GM19240 (cell line): Measurements from ENCODE around the gene REEP3.
A peak's percentile ranks its signal among the peaks of the same experiment; 100 is the strongest.
"Not testable (repeated sequence)": the region's sequence is repeated elsewhere in the genome, so short reads cannot be mapped to it uniquely, and the experiment has no call there.

Experiments
- DNase-seq: peaks from one replicate; pipeline ENCODE4 v3.0.0; 2011; ENCODE audit warnings: low spot score; ENCODE audit not compliant: insufficient read length

REEP3 gene

DNA sequence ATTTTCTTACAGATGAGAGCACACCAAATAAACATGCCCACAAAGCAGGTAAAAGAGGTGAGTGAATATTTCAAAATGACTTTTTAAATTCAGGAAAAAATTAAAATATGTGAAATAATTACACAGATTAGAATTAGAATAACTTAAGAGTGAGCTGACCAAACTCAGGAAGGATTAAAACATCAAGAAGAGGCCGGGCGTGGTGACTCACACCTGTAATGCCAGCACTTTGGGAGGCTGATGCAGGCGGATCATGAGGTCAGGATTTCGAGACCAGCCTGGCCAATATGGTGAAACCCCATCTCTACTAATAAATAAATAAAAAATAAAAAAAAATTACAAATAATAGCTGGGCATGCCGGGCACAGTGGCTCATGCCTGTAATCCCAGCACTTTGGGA is 140.1 kb downstream of the REEP3 start:
- no peak for DNase-seq

DNA sequence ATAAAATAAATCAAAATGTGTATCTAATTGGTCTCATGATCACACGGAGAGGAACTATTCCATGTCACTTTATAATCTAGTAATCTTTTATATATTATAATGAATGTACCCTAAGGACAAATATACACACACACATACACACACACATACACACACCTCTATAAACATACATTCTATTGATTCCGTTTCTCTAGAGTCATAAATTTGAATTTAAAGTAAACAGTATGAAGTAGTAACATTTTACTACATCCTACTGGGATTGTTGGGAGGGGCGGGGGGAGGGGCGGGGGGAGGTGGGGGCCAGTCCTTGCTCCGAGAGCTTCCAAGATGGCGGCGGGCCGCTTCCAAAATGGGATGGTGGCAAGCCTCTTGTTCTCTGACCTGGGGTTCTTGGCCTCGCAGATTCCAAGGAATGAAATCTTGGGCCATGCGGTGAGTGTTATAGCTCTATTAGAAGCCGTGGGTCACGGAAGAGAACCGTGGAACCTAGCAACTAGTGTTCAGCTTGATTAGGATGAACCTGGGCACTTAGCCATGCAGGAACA is 143.2 kb downstream of the REEP3 start:
- no peak for DNase-seq

GRCh38 chr10:63665006-63665580 is 143.9 kb downstream of the REEP3 start:
- not testable (repeated sequence) for DNase-seq

- DNase-seq, result no peak
Observed at GRCh38 chr10:63665670-63666134, 144.5 kb downstream of the REEP3 start.

DNA sequence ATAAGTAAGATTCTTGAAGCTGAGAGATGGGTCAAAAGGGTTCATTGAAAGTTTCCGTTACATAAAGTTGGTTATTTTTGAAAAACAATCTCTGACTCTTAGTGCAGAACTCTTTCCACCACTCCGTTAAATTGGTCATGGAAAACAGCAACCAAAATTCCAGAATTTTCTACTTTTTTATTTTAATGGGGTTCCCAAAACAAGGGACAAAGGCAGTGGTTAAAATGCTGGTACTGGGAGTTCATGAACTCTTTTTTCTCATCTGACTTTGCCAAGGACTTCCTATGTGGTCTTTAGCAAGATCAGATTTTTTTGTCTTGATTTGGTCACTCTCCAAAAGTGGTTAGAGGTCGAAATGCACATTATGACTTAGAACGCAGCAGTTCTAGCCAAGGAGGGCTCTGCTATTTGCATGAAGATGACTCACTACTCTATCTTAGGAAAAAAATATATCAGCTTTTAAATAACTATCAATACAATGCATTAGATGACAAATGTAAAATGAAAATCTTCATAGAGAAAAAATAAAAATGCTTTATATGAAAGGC is 145.7 kb downstream of the REEP3 start:
- DNase-seq, result peak; percentile 10

GRCh38 chr10:63667596-63668480 is 146.6 kb downstream of the REEP3 start:
- DNase-seq, result no peak

DNA sequence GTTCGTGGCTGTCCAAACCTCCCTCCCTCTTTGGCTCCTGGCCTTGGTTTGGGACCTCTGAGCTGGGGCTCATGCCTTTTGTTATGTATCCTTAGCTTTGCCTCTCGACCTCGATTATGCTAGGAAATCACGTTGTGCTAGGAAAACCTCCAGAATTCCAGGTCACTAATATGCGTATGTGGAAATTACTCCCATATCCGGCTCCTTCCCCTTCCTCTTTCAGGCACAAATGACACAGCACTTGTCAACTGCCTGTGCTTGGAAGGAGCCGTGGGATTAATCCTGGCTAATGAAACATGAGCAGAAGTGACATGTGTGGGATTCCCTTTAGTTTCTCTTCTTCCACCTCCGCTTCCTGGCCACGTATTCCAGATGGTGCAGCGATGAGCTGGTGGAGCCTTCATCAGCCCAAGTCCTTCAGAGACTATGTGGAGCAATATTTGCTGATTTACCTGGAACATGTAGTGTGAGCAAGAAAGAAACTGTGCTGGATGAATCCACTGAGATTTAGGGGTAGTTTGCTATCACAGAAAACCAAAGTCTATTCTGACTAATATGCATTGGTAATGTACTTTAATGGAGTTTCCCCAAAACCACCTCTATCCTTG is 149.2 kb downstream of the REEP3 start:
- no peak for DNase-seq

- no peak for DNase-seq
Observed at GRCh38 chr10:63671317-63671937, 150.2 kb downstream of the REEP3 start.

GRCh38 chr10:63672491-63672890 is 151.3 kb downstream of the REEP3 start:
- no peak for DNase-seq

DNA sequence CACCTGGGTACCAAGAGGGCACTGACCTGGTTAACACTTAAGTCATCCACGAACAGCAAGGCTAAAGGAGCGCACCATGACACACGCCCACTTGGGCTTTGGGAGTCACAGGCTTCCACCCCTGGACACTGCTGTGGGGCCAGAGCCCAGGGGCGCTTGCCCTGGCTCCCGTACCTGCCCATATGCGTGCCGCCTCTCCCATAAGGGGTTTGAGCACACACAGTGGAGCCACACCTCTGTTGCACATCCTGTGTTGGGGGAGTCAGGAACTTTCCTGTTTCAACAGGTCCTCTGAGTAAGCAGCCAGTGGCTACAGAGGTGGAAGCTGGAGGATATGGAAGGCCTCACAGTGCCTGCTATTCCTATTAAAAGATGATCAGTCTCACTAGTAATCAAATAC is 152.0 kb downstream of the REEP3 start:
- DNase-seq, result no peak

DNA sequence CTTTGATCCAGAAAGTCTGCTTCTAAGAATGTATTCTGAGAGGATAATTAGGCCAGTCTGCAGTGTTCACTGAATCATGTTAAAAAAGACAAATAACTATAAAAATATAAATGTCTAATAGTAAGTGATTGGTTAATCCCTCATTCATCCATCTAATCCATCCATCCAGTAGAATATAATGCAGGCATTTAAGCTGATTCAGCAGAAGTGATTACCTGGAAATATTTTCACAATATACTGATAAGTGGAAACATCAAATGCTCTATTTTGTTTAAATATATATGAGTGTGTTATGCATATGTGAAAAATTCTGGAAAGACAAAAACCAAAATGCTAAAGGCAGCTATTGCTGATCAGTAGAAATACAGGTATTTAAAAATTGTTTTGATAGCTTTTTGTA is 152.6 kb downstream of the REEP3 start:
- no peak for DNase-seq
